Gastroesophageal sphincter (tissue), 4 donors: ENCODE measurements around the gene SPATC1L. TPM values are rescaled to one million over a fixed set of nuclear protein-coding genes. Genes with fewer than 3 reads are reported as not detected.

ENCODE experiments used
- ATAC-seq: fragments of 150-250 bp; one replicate; pipeline ENCODE4 v1.9.1; 2016; ENCODE audit warnings: mild to moderate bottlenecking, moderate library complexity
- H3K27ac ChIP-seq, 4 donors: fragments of 200-600 bp; sonication (generic) in 3 of 4; 1 replicate in 3 of 4; 2 replicates in 1 of 4; pipeline ENCODE4 v1.5.1; 2016 to 2019
- H3K27me3 ChIP-seq: fragments of 200-600 bp; sonication (generic); one replicate; pipeline ENCODE4 v1.5.1; 2019
- H3K36me3 ChIP-seq, 2 donors: fragments of 200-600 bp; sonication (generic); one replicate each; pipeline ENCODE4 v1.5.1; 2019; ENCODE audit warnings: control low read depth in 1 of 2
- H3K4me1 ChIP-seq, 3 donors: fragments of 200-600 bp; sonication (generic); 1 replicate in 2 of 3; 2 replicates in 1 of 3; pipeline ENCODE4 v1.5.1; 2016 to 2019; ENCODE audit warnings: control low read depth in 2 of 3
- H3K4me3 ChIP-seq, 2 donors: fragments of 200-600 bp; sonication (generic); one replicate each; pipeline ENCODE4 v1.5.1; 2019; ENCODE audit warnings: mild to moderate bottlenecking in 1 of 2, moderate library complexity in 1 of 2
- H3K9me3 ChIP-seq, 3 donors: fragments of 200-600 bp; sonication (generic); one replicate each; pipeline ENCODE4 v1.5.1; 2017 to 2019; ENCODE audit warnings: control low read depth in 2 of 3
- EP300 ChIP-seq: sonication (generic); formaldehyde crosslinking; IDR thresholded peaks from one replicate; pipeline ENCODE4 v1.6.1; 2017; ENCODE audit warnings: antibody characterized with exemption, mild to moderate bottlenecking
- POLR2A ChIP-seq, 2 donors: fragments of 450-650 bp; IDR thresholded peaks; one replicate each; pipeline ENCODE4 v1.6.1; 2017; ENCODE audit warnings: antibody characterized with exemption in 2 of 2, mild to moderate bottlenecking in 2 of 2, moderate library complexity in 1 of 2
- POLR2AphosphoS5 ChIP-seq: sonication (generic); formaldehyde crosslinking; IDR thresholded peaks from one replicate; pipeline ENCODE4 v1.6.1; 2017; ENCODE audit warnings: antibody characterized with exemption
- WGBS, 2 donors: methylation state at CpG; one replicate each; pipeline ENCODE4 v1.1.5; 2018; ENCODE audit warnings: low coverage in 1 of 2; 5-methylcytosine and 5-hydroxymethylcytosine counted together
- total RNA-seq, 4 donors: library from RNA; depleted of rRNA; stranded (reverse); fragments of >200 nt; gene quantifications; one replicate each; pipeline ENCODE4 v1.1.0, GENCODE V29; 2016
- TF ChIP-seq, protein P1 (sequence below), 4 experiments: fragments of 200-600 bp in 2 of 4; fragments of 450-650 bp in 2 of 4; sonication (generic) in 1 of 4; IDR thresholded peaks; one replicate each; pipeline ENCODE4 v1.5.1; 2017 to 2019; ENCODE audit warnings: antibody characterized with exemption in 4 of 4, mild to moderate bottlenecking in 2 of 4, moderate library complexity in 2 of 4

The SPATC1L gene
- total RNA-seq, 4 donors from 2014 or later = 0.54 to 20.4 (median 7.9) TPM

DNA sequence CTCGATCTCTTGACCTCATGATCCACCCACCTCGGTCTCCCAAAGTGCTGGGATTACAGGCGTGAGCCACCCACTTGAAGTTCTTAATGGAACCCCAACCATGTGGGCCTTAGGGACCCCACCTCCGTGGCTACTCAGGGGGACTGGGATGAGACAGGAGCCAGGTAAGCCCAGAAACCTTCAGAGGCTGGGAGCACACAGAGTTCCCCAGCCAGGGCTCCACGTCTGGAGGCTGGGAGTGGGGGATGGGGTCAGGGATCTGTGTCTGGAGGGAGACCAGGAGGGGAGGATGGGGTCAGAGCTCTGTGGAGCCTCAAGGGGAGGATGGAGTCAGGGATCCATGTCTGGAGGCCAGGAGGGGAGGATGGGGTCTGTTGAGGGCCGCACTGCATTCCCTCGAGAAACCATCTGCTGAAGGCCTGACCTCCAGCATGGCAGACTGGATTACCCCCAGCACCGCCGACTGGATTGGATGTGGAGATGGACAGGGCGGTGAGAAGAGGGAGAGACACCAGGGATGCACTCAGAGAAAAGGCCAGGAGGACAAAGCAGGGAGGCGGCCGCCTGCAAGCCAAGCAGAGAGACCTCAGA is 26.8 kb downstream of the SPATC1L start:
- Histone ChIP-seq H3K9me3 (no peaks in the 10 kb centered on the region), H3K27me3 (peaks cover 22% of the 10 kb centered on the region), H3K27ac (no peak overlapping the region), H3K4me1 (peaks cover 0 to 29% (median 8%) of the 10 kb centered on the region in 3 donors), H3K4me3 (no peak overlapping the region), H3K36me3 (no peaks in the 10 kb centered on the region)
- no peak for ATAC-seq
- 70 to 95% methylated on average over 2 to 8 of the region's 12 CpGs for WGBS, 2 donors
- TF ChIP-seq POLR2AphosphoS5 = no peak
- TF ChIP-seq, protein P1, sequence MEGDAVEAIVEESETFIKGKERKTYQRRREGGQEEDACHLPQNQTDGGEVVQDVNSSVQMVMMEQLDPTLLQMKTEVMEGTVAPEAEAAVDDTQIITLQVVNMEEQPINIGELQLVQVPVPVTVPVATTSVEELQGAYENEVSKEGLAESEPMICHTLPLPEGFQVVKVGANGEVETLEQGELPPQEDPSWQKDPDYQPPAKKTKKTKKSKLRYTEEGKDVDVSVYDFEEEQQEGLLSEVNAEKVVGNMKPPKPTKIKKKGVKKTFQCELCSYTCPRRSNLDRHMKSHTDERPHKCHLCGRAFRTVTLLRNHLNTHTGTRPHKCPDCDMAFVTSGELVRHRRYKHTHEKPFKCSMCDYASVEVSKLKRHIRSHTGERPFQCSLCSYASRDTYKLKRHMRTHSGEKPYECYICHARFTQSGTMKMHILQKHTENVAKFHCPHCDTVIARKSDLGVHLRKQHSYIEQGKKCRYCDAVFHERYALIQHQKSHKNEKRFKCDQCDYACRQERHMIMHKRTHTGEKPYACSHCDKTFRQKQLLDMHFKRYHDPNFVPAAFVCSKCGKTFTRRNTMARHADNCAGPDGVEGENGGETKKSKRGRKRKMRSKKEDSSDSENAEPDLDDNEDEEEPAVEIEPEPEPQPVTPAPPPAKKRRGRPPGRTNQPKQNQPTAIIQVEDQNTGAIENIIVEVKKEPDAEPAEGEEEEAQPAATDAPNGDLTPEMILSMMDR (IDR thresholded peaks at IDR 0.05) = no peak
- TF ChIP-seq POLR2A (IDR thresholded peaks at IDR 0.05) = no peak
- TF ChIP-seq EP300 = no peak

DNA sequence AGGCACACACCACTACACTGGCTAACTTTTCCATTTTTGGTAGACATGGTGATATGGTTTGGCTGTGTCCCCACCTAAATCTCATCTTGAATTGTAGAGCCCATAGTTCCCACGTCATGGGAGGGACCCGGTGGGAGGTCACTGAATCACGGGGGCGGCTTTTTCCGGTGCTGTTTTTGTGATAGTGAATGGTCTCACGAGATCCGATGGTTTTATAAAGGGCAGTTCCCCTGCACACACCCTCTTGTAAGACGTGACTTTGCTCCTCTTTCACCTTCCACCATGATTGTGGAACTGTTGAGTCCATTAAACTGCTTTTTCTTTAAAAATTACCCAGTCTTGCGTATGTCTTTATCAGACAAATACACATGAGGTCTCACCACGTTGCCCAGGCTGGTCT is 27.6 kb downstream of the SPATC1L start:
- 66% methylated on average over 10 of the region's 10 CpGs; no CpG with 5 or more reads in 1 of the 2 donors for WGBS, 2 donors
- no peak overlapping the region for H3K4me3 ChIP-seq
- H3K4me1 ChIP-seq = peaks cover 0 to 21% (median 8%) of the 10 kb centered on the region in 3 donors
- H3K27ac ChIP-seq = no peak overlapping the region
- ATAC-seq = no peak
- H3K9me3 ChIP-seq = no peaks in the 10 kb centered on the region
- H3K27me3 ChIP-seq = peaks cover 14% of the 10 kb centered on the region
- no peaks in the 10 kb centered on the region for H3K36me3 ChIP-seq
- TF ChIP-seq, protein P1 (IDR thresholded peaks at IDR 0.05) = no peak
- no peak for TF ChIP-seq POLR2AphosphoS5
- TF ChIP-seq EP300 = no peak
- TF ChIP-seq POLR2A (IDR thresholded peaks at IDR 0.05) = no peak

DNA sequence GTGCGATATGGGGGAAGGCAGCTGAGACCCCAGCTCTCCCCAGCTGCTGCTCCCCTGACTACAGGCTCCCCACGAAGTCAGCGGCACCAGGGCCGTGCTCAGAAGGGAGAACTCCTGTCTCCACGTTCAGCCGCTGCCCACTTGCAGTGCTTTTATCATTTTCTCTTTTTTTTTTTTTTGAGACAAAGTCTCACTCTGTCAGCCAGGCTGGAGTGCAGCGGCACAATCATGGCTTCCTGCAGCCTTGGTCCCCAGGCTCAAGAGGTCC is 27.9 kb downstream of the SPATC1L start:
- 79 to 94% methylated on average over 6 to 7 of the region's 7 CpGs for WGBS, 2 donors
- Histone ChIP-seq H3K9me3 (no peaks in the 10 kb centered on the region), H3K36me3 (no peaks in the 10 kb centered on the region), H3K4me3 (no peak overlapping the region), H3K27me3 (peaks cover 11% of the 10 kb centered on the region), H3K27ac (no peak overlapping the region), H3K4me1 (peaks cover 0 to 18% (median 8%) of the 10 kb centered on the region in 3 donors)
- no peak for TF ChIP-seq POLR2AphosphoS5
- no peak for TF ChIP-seq POLR2A (IDR thresholded peaks at IDR 0.05)
- TF ChIP-seq, protein P1 (IDR thresholded peaks at IDR 0.05) = no peak
- no peak for TF ChIP-seq EP300
- ATAC-seq = no peak

DNA sequence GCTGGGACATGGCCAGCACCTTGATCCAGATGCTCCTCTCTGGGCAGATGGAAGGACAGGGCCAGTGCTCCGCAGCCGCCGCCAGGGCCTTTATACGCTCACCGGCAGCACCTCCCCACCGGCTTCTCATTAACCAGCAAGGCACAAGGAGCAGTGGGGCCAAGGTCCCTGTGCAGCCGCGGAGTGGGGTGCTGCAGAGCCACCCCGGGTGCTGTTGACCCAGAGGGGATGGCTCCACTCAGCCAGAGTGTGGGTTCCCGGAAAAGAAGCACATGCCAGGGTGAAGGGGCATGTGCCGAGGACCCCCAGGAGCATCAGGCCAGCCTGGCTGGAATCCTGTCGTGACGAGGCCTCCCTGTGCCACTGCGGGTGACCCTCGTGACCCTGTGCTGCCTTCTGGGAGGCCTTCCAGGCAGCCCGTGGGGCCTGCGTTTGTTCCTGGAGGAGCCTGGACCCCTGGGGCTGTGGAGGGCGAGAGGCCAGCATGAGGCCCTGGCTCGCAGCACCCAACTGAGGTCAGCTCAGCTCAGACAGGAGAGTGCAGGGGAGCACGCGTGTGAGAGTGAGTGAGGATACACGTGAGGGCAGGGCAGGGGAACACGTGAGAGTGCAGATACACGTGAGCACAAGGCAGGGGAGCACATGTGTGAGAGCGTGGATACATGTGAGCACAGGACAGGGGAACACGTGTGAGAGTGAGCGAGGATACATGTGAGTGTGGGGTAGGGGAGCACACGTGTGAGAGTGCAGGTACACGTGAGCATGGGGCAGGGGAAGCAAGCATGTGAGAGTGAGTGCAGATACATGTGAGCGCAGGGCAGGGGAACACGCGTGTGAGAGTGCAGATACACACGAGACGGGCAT is 28.5 kb downstream of the SPATC1L start, which contains the start of gene FTCD:
Gene FTCD (minus strand): TSS at position 66 of the 864 bp plus-strand sequence. CDS start 56 bp downstream, at position 10.
- Histone ChIP-seq H3K4me3 (no peak within 1 kb of the TSS), H3K9me3 (no peaks in the 10 kb centered on the region), H3K27ac (no peak within 1 kb of the TSS), H3K36me3 (no peaks in the 10 kb centered on the region), H3K27me3 (peaks cover 7% of the 10 kb centered on the region), H3K4me1 (peaks cover 0 to 13% (median 8%) of the 10 kb centered on the region in 3 donors)
- TF ChIP-seq EP300 (no peak), POLR2A (IDR thresholded peaks at IDR 0.05) (no peak), POLR2AphosphoS5 (no peak)
- TF ChIP-seq, protein P1 (IDR thresholded peaks at IDR 0.05) = no peak
- ATAC-seq = no peak
- 78 to 82% methylated on average over 12 to 18 of the region's 34 CpGs for WGBS, 2 donors
